HG02884 (cell line): ENCODE measurements around the gene DDX27.

ENCODE experiments used
- ATAC-seq: cut with Tn5 transposase; IDR thresholded peaks from one replicate; pipeline ENCODE4 v1.9.1; 2021; ENCODE audit warnings: mild to moderate bottlenecking, moderate library complexity; ENCODE audit not compliant: unreplicated experiment

The DDX27 gene

DNA sequence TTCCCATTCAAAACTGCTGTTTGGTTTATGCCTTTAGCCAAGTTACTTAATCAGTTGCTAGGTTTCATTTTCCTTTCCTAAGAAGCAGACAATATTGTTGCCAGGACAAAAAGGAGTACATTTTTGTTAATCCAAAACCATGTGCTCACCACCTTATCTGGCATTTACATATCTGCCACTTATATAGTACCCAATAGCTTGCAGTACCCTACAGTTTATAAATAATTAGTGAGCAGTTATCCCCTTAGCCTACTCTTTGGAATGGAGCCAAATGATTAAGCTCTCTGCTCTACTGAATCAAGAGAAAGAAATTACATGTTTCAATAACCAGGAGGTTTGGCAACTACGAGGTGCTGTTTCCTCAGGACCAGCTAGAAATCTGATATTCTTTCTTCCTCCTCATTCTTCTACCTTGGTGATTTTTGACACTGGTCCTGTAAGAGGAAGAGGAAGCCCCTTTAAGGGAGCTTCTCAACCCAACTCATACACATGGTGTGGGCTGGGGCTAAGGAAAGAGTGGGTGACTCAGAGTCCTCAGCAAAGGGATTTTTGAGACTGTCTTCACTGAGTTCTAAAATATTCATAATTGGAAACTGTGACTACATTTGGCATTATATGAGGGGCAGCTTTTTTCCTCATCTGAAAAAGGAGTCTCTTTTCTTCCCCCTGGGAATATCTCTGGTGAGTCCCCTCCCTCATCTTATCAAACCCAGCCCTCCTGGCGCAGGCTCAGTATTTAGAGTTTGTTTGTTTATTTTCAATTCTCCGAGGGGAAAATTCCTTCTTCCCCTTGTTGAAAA is 57.1 kb downstream of the DDX27 start:
- ATAC-seq = no peak

DNA sequence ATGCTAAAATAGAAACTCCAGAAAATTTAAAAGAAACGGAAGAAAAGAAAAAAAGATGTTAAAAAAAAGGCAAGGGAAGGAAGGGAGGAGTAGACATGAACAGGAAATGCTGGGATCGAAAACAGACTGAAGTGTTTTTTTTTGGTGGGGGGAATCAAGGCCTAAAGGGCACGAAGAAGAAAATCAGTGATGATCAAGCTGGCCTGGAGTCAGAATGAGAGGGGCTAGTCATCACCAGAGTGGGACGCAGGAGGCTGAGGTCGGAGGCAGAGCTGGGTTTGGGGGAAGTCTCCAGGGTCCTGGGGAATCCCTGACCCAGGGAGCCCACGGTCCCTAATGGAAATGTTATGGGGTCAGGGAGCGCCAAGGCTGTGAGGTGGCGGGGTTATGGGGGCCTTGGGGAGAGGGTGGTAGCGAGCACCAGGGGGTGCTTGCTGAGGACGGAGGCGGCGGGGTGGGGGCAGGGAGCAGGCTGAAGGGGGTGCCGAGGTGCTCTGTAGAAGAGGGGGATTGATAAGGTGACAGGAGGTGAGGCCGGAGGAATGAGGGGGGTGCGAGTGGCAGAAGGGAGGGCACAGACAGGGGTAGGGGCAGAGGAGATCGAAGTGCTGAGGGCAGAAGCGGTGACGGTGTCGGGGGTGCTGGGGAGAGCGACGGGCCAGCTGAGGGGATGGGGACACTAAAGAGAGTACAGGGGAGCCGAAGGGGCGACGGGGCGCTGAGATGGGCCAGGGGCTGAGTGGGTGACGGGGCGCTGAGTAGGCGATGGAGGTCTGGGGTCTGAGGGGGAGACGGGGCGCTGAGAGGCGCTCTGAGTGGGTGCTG is 58.0 kb downstream of the DDX27 start:
- no peak for ATAC-seq

DNA sequence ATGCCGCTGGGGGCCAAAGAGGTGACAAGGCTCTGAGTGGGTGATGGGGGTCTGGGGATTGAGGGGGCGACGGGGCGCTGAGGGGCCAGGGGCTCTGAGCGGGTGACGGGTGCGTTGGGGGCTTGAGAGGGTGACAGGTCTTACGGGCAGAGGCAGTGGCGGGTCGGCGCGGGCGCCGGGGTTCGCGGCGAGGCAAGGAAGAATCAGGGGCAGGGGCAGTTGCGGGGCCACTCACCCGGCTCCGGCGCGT is 58.5 kb downstream of the DDX27 start:
- no peak for ATAC-seq

DNA sequence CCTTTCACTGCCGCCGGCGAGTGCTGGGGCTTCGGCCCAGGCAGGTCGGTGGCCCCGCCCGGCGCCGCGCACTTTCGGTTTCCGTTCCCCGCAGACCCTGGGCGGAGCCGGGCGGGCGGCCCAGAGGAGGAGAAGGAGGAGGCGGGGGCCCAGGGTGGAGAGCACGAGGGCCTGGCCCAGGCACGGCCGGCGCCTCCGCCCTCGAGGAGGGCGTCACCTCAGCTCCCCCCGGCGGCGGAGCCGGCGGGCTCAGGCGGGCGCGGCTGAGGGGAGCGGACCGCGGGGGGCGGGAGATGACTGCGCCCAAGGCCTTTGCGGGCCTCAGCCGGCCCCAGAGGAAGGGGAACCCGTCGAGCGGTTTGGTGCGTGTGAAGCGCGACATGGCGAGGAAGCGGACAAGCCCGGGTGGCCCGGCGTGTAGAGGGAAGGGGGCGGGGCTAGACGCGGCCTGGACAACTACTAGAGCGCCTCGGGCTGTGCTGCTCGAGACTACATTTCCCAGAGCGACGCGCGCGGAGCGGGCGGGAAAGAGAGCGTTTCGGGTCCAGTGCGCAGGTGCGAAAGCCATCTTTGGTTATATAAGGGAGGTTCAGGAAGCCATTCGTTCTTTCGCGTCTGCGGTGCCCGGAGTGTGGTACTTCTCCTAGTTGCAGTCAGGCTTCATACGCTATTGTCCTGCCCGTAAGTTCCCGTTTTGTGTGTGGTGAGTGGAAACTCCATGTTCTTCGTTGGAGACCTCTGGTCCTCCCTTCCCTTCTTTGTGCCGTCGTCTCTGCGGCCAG is 59.0 kb downstream of the DDX27 start, which contains the start of gene ZNFX1:
TSS of gene ZNFX1 (minus strand) at position 22 of the 782 bp plus-strand sequence. CDS start 2,218 bp downstream, outside the sequence.
- peak; percentile 83 for ATAC-seq

DNA sequence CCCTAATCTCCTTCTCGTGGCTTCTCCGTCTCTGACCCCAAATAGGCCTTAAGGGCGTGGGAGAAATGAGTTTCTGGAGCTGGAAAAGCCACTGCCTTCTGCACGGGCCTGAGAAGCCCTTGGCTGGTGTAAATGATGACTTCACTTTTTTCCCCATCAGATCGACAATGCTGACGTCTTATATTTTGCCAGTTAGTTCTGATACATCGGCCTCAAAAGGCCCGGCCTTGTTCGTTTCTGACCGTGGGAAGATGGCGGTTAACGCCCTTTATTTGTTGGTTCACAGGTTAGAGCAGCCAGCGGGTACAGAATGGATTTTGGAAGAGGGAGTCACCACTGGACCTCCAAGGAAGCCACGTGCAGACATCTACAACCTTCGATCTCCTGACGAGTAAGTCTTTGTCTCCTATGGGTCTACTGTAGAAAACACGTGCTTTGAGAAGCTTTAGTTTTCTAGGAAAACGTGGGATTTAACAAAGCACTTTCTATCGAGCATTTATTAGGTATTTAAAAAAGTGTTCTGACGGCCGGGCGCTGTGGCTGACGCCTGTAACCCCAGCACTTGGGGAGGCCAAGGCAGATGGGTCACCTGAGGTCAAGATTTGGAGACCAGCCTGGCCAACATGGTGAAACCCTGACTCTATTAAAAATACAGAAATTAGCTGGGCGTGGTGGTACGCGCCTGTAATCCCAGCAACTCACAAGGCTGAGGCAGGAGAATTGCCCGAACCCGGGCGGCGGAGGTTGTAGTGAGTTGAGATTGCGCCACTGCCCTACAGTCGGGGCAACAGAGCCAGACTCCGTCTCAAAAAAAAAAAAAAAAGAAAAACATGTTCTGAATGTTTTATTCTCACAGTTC is 59.8 kb downstream of the DDX27 start:
- no peak for ATAC-seq

- no peak for ATAC-seq
Observed at GRCh38 chr20:49279677-49280462, 60.7 kb downstream of the DDX27 start.

- ATAC-seq = no peak
Observed at GRCh38 chr20:49280463-49281058, 61.3 kb downstream of the DDX27 start.

DNA sequence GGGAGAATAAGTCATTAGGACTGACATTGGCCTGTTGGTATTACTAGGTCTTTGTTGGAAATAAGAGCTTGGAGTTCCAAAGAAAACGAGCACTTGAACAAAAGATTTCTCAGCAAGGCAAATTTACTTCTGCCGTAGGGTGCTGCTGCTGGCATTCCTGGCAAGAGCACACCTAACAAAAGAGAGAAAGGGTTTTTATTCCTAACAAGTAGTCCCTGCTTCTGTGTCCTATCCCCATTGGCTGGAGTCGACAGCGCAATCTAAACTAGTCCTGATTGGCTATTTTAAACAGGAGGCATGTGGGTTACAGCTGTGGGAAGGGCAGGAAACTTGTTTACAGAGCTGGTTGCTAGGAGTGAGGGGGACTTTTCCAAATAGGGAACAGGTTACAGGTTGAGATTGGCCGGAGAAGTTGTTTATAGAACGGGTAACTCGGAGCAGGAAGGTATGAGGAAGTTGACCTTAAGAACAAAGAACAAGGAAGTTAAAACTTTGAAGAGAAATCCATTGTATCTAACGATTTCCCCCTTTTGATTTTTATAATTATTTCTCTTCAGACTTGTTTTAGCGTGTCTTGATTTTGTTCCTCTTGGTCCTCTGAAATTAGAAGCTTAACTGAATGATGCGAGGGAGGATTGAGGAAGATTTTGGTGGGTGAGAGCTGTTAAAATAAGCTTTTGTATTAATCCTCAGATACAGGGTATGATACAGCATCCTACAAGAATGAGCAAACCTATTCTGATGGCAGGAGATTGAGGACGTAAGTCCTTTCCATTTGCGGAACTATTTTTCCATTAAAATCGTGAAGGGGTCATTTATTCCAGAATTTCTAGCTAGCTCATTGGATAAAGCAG is 62.1 kb downstream of the DDX27 start:
- no peak for ATAC-seq

DNA sequence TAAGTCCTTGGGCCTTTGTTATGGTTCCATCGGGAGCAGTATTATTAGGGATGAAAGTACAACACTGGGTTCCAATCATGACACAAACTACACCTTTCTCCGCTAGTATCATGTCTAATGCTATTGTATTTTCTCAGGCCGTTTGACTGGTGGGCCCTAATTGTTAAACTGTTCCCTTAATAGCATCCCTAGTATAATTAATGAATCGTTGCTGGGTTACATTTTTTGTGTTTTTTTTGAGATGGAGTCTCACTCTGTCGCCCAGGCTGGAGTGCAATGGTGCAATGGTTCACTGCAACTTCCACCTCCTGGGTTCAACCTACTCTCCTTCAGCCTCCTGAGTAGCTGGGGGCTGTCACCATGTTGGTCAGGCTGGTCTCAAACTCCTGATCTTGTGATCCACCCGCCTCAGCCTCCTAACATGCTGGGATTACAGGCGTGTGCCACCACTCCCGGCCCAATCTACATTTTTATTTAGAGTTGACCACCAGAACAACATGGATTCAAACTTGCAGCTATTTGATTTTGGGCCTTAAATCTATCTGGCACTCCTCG is 62.8 kb downstream of the DDX27 start:
- no peak for ATAC-seq

- no peak for ATAC-seq
Observed at GRCh38 chr20:49282584-49283171, 63.5 kb downstream of the DDX27 start.

DNA sequence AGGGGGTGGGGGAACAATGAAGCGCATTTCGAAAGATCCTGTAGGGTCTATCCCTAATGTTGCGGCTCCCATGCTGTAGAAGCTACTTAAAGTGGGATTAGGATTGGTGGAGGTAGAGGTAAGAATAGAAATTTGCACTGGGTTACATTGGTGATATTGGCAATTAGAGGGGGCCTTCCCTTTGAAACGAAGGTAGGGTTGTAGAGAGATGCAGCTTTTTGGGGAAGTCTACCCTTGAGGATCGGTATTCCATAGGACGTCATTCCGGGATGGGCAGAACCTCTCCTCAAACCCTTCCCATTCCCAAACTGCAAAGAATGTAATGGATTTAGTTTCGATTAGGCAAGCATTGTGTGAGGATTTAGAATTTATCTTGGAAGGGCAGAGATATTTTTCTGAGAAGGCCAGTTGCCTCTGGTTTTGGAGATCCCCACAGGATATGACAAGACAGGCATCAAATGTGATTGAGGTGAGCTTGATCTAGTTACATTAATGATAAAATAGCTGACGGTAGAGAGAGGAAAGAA is 64.0 kb downstream of the DDX27 start:
- no peak for ATAC-seq

DNA sequence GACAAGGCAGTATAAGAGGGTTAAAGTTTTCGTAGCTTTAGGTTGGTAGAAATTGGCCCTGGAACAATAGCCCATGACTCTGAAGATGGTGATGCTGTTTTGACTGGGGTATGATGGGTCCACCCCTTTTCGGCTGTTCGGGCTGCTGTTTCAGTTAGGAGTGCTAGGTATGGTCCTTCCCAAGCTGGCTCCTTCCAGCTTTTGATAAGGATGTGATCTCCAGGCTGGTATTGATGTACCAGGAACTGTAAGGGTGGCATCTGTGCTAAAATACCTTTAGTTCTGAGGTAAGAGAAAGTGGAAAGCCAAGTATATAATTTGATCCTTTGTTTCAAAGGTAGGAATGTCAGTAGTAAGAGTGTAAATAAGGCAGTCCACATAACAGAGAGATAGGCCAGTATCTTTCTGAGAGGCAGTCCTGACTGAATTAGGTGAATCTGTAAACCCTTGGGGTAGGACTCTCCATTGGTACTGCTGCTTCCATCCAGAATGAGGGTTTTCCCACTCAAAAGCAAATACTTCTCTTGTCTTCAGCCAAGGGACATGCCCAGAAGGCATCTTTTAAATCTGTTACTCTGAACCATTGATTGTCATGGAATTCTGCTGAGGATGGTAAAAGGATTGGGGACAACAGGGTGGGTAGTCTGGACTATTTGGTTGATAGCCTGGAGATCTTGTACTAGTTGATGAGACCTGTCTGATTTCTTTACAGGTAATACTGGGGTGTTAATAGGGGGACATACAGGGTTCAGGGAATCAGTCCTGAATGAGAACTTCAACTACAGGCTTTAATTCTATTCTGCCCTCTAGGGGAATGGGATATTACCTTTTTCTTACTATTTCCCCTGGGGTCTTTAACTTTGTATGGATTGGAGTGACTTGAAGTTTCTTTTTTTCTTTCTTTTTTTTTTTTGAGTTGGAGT is 64.7 kb downstream of the DDX27 start:
- ATAC-seq = no peak

GRCh38 chr20:49284818-49285217 is 65.6 kb downstream of the DDX27 start:
- ATAC-seq = no peak

GRCh38 chr20:49285233-49285668 is 66.0 kb downstream of the DDX27 start:
- ATAC-seq = no peak

DNA sequence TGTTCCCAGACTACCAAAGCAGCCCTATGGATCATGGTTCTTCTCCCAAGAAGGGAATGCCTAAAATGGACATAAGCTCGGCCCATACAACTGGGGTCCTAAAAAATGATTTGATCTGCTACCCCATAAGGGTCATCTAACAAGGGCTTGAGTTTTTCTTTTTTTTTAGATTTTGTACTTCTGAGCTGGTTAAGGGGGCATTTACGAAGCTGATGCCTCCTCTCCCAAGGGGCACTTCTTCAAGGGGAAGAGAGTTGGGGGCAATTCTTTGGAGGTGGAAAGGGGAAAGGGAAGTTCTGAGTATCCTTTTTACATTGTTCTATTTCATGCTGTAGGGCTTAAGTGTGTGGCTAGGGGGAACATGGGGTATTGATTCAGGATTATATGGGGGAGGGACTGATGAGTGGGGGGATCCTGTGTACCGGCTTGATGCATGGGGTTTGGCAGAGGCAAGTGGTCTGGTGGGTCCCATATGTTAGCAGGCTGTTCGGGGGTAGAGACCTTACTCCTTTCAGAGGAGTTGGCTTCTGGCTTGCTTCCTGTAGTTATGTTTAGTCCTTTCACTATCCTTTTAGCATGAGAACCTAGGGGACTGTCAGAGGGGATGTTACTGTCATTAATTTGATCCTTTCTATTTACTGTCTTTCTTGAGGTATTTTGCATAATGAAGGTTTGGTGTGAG is 66.7 kb downstream of the DDX27 start:
- no peak for ATAC-seq
